Activated T-cell treated with anti-CD3 and anti-CD28 coated beads for 24 hours (primary cell): ENCODE results near the gene CDK3.
"Not testable (repeated sequence)": the region's sequence is repeated elsewhere in the genome, so short reads cannot be mapped to it uniquely, and the experiment has no call there.

Experiments
- DNase-seq: peaks from one replicate; pipeline ENCODE4 v3.0.0-alpha.2; 2020; ENCODE audit warnings: low read depth

Gene CDK3

GRCh38 chr17:76000755-76001521 lies at the start of gene CDK3:
CDK3 (plus strand) TSS chr17:76000855; CDS start chr17:76001426, 571 bp downstream.
- DNase-seq, result no peak

GRCh38 chr17:75950855-75951554 lies 49.6 kb upstream of the CDK3 start:
- no peak for DNase-seq

GRCh38 chr17:75959051-75959838 lies 41.4 kb upstream of the CDK3 start:
- no peak for DNase-seq

- no peak for DNase-seq
Observed at GRCh38 chr17:75959839-75960511, 40.7 kb upstream of the CDK3 start.

- DNase-seq, result no peak
Observed at GRCh38 chr17:75965468-75965867, 35.2 kb upstream of the CDK3 start.

- not testable (repeated sequence) for DNase-seq
Observed at GRCh38 chr17:75969044-75969443, 31.6 kb upstream of the CDK3 start.

GRCh38 chr17:75970011-75970523 lies 30.6 kb upstream of the CDK3 start:
- DNase-seq, result no peak

- DNase-seq, result no peak
Observed at GRCh38 chr17:75970626-75971025, 30.0 kb upstream of the CDK3 start.

- DNase-seq, result not testable (repeated sequence)
Observed at GRCh38 chr17:75975187-75975586, 25.5 kb upstream of the CDK3 start.

GRCh38 chr17:75975757-75976174 lies 24.9 kb upstream of the CDK3 start:
- DNase-seq, result no peak

- no peak for DNase-seq
Observed at GRCh38 chr17:75976175-75976848, 24.3 kb upstream of the CDK3 start.

GRCh38 chr17:75978938-75979704 lies 21.5 kb upstream of the CDK3 start, which contains the start of the genes ACOX1 and TEN1:
ACOX1 (minus strand) TSS chr17:75979166; CDS start chr17:75979073, 93 bp downstream.
TEN1 (plus strand) TSS chr17:75979240; CDS start chr17:75986193, 6,953 bp downstream.
- peak; percentile 93 for DNase-seq

GRCh38 chr17:75979705-75980187 lies 20.9 kb upstream of the CDK3 start:
- no peak for DNase-seq

- no peak for DNase-seq
Observed at GRCh38 chr17:75980188-75981018, 20.3 kb upstream of the CDK3 start.

GRCh38 chr17:75981019-75981615 lies 19.5 kb upstream of the CDK3 start:
- no peak for DNase-seq

GRCh38 chr17:75983501-75984181 lies 17.0 kb upstream of the CDK3 start:
- no peak for DNase-seq

GRCh38 chr17:75985986-75986385 lies 14.7 kb upstream of the CDK3 start:
- DNase-seq, result no peak

GRCh38 chr17:75987041-75987440 lies 13.6 kb upstream of the CDK3 start:
- DNase-seq, result no peak
